MM.1S (cell line): Measurements from ENCODE around the gene KIAA1549.

Experiments used
- DNase-seq: peaks from one replicate; pipeline ENCODE4 v3.0.0-alpha.2; 2015
- H2AFZ ChIP-seq: fragments of 300-600 bp; sonication (generic); 2 replicates; pipeline ENCODE4 v1.6.0; 2016; ENCODE audit warnings: antibody characterized with exemption, low read length
- H3F3A ChIP-seq: fragments of 300-600 bp; sonication (generic); 2 replicates; pipeline ENCODE4 v1.6.1; 2016; ENCODE audit warnings: mild to moderate bottlenecking, antibody characterized with exemption, low read length, moderate library complexity, mixed read lengths; ENCODE audit not compliant: insufficient read depth
- H3K27ac ChIP-seq: fragments of 300-600 bp; sonication (generic); 2 replicates; pipeline ENCODE4 v1.5.1; 2016; ENCODE audit warnings: mild to moderate bottlenecking, low read length
- H3K27me3 ChIP-seq: fragments of 300-600 bp; sonication (generic); replicated peaks from 2 replicates; pipeline ENCODE4 v1.6.0; 2016; ENCODE audit warnings: low read length; ENCODE audit not compliant: insufficient read depth
- H3K36me3 ChIP-seq: fragments of 300-600 bp; sonication (generic); replicated peaks from 2 replicates; pipeline ENCODE4 v1.6.1; 2016; ENCODE audit warnings: mild to moderate bottlenecking, low read length, mixed read lengths; ENCODE audit not compliant: insufficient read depth
- H3K4me1 ChIP-seq: fragments of 300-600 bp; sonication (generic); 2 replicates; pipeline ENCODE4 v1.6.1; 2016; ENCODE audit warnings: low read length, mixed read lengths
- H3K4me2 ChIP-seq: fragments of 300-600 bp; sonication (generic); 2 replicates; pipeline ENCODE4 v1.6.0; 2016; ENCODE audit warnings: low read depth, low read length
- H3K4me3 ChIP-seq: fragments of 300-600 bp; sonication (generic); 2 replicates; pipeline ENCODE4 v1.5.1; 2016; ENCODE audit warnings: low read length, mixed read lengths
- H3K79me2 ChIP-seq: fragments of 300-600 bp; sonication (generic); 2 replicates; pipeline ENCODE4 v1.6.1; 2016; ENCODE audit warnings: mixed run types, low read length, mixed read lengths
- H3K9ac ChIP-seq: fragments of 300-600 bp; sonication (generic); 2 replicates; pipeline ENCODE4 v1.6.1; 2016; ENCODE audit warnings: low read length, mixed read lengths
- H3K9me2 ChIP-seq: fragments of 300-600 bp; sonication (generic); replicated peaks from 2 replicates; pipeline ENCODE4 v1.6.1; 2016; ENCODE audit warnings: mild to moderate bottlenecking, low read length, mixed read lengths; ENCODE audit not compliant: insufficient read depth
- H3K9me3 ChIP-seq: fragments of 300-600 bp; sonication (generic); replicated peaks from 2 replicates; pipeline ENCODE4 v1.6.1; 2016; ENCODE audit warnings: mild to moderate bottlenecking, low read length, mixed read lengths; ENCODE audit not compliant: insufficient read depth
- H4K20me1 ChIP-seq: fragments of 300-600 bp; sonication (generic); 2 replicates; pipeline ENCODE4 v1.6.1; 2016; ENCODE audit warnings: mild to moderate bottlenecking, low read length, moderate library complexity, mixed read lengths; ENCODE audit not compliant: insufficient read depth
- CTCF ChIP-seq: fragments of 300-600 bp; sonication (generic); IDR thresholded peaks from 2 replicates; pipeline ENCODE4 v1.5.1; 2016; ENCODE audit warnings: antibody characterized with exemption, low read length, mixed read lengths
- EZH2 ChIP-seq: fragments of 300-600 bp; sonication (generic); optimal IDR thresholded peaks from 2 replicates; pipeline ENCODE3; 2017; ENCODE audit warnings: low read depth, mild to moderate bottlenecking, antibody characterized with exemption, low read length, mixed read lengths
- EZH2phosphoT487 ChIP-seq: fragments of 300-600 bp; sonication (generic); IDR thresholded peaks from 2 replicates; pipeline ENCODE4 v1.6.1; 2018; ENCODE audit warnings: antibody characterized with exemption, low read length

The KIAA1549 gene

DNA sequence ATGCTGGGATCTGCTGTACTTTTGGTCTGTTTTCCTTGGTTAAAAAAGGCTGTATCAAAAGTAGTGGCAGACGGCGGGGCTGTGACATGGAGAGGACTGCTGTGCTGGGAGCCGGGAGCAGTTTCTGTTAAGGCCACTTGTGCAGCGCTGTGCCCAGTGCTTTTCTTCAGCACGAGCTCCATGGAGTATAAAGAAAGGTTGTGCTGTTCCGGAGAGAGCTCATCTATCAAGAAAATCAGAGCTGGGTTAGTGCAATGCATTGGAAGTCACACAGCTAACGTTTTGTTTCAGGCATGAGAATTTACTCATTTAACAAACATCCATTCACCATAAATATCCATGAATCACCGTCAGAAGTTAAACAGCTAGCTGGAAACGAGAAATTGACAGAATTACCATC lies 62.0 kb downstream of the KIAA1549 start:
- no peak overlapping the region for H3K4me2 ChIP-seq
- no peaks in the 10 kb centered on the region for H3K4me1 ChIP-seq
- no peak overlapping the region for H3K27ac ChIP-seq
- no peaks in the 10 kb centered on the region for H3K9me2 ChIP-seq
- DNase-seq: no peak
- H3K4me3 ChIP-seq: no peak overlapping the region
- H3K9ac ChIP-seq: no peak overlapping the region
- no peak overlapping the region for H2AFZ ChIP-seq
- H3K9me3 ChIP-seq: no peaks in the 10 kb centered on the region
- no peaks in the 10 kb centered on the region for H3K27me3 ChIP-seq
- no peaks in the 10 kb centered on the region for H3K36me3 ChIP-seq
- H3K79me2 ChIP-seq: no peaks in the 10 kb centered on the region
- no peaks in the 10 kb centered on the region for H3F3A ChIP-seq
- no peaks in the 10 kb centered on the region for H4K20me1 ChIP-seq
- TF ChIP-seq EZH2phosphoT487 (no peak), CTCF (no peak), EZH2 (no peak)

GRCh38 chr7:138918756-138919155 lies 62.4 kb downstream of the KIAA1549 start:
- H3K79me2 ChIP-seq: no peaks in the 10 kb centered on the region
- H3K27me3 ChIP-seq: no peaks in the 10 kb centered on the region
- H3K9me3 ChIP-seq: no peaks in the 10 kb centered on the region
- H3K36me3 ChIP-seq: no peaks in the 10 kb centered on the region
- no peaks in the 10 kb centered on the region for H3F3A ChIP-seq
- DNase-seq: no peak
- no peaks in the 10 kb centered on the region for H3K9me2 ChIP-seq
- no peaks in the 10 kb centered on the region for H3K4me1 ChIP-seq
- no peak for TF ChIP-seq EZH2
- no peak for TF ChIP-seq CTCF
- TF ChIP-seq EZH2phosphoT487: no peak
- H4K20me1 ChIP-seq: no peaks in the 10 kb centered on the region
- no peak overlapping the region for H3K27ac ChIP-seq
- H3K4me2 ChIP-seq: no peak overlapping the region
- no peak overlapping the region for H3K9ac ChIP-seq
- no peak overlapping the region for H2AFZ ChIP-seq
- H3K4me3 ChIP-seq: no peak overlapping the region

DNA sequence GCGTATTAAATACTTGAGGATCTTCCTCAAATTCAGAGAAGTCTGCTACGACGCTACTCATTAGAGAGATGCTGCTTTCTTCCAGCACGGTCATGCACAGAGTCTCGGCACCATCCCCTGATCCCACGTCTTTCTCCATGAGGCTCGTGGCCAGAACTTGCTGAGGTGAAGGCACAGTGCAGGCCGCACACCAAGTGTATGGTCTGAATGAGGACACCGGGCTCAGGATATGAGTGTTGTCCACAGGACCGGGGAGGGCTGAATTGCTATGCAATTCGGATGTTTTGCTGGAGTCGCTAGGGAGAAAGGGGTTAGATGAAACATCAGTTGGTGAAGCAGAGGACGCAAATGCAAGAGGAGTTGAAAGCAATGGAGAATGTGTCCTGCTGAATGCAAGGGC lies 63.0 kb downstream of the KIAA1549 start:
- no peak overlapping the region for H3K27ac ChIP-seq
- no peak overlapping the region for H3K4me3 ChIP-seq
- H2AFZ ChIP-seq: no peak overlapping the region
- TF ChIP-seq EZH2 (no peak), CTCF (no peak), EZH2phosphoT487 (no peak)
- H3K27me3 ChIP-seq: no peaks in the 10 kb centered on the region
- no peaks in the 10 kb centered on the region for H3K9me3 ChIP-seq
- no peaks in the 10 kb centered on the region for H4K20me1 ChIP-seq
- no peaks in the 10 kb centered on the region for H3K36me3 ChIP-seq
- no peaks in the 10 kb centered on the region for H3F3A ChIP-seq
- no peaks in the 10 kb centered on the region for H3K9me2 ChIP-seq
- H3K4me2 ChIP-seq: no peak overlapping the region
- no peaks in the 10 kb centered on the region for H3K4me1 ChIP-seq
- H3K9ac ChIP-seq: no peak overlapping the region
- no peaks in the 10 kb centered on the region for H3K79me2 ChIP-seq
- DNase-seq: no peak
